ENCODE results near the gene PPP2R5C.

- TF ChIP-seq MAX (IDR thresholded peaks at IDR 0.05; ENCODE audit: insufficient read depth, insufficient read length) (no peak), CTCF (IDR thresholded peaks at IDR 0.05; ENCODE audit: extremely low read depth in 1 of 2, insufficient read depth in 1 of 2, low read depth in 1 of 2, low read length in 2 of 2) (no peak), POLR2AphosphoS5 (IDR thresholded peaks at IDR 0.05; ENCODE audit: insufficient read depth, low read depth, low read length) (no peak), MYC (IDR thresholded peaks at IDR 0.05; ENCODE audit: low read depth, low read length) (no peak), POLR2A (IDR thresholded peaks at IDR 0.05; ENCODE audit: low read depth, low read length) (no peak), JUN (IDR thresholded peaks at IDR 0.05; ENCODE audit: borderline replicate concordance, insufficient read depth, insufficient read length, low read depth) (peak; percentile 25), EZH2 (IDR thresholded peaks at IDR 0.05; ENCODE audit: borderline replicate concordance, low read depth, low read length, severe bottlenecking) (no peak), GATA2 (IDR thresholded peaks at IDR 0.05; ENCODE audit: insufficient read depth, insufficient read length, low read depth, low read length) (no peak), FOS (IDR thresholded peaks at IDR 0.05; ENCODE audit: borderline replicate concordance, insufficient read depth, low read length) (no peak)
These were observed 112.5 kb downstream of the PPP2R5C start for GRCh38 chr14:101873991-101874390.
